Keratinocyte (primary cell): Measurements from ENCODE around the gene MBLAC1. TPM values are rescaled to one million over a fixed set of nuclear protein-coding genes. Genes with fewer than 3 reads are reported as not detected.

Experiments used
- DNase-seq: peaks from one replicate; pipeline ENCODE4 v3.0.0-alpha.2; 2011; ENCODE audit warnings: low read depth, missing footprints, low spot score
- FAIRE-seq: peaks from 2 replicates; lab custom pipeline; 2011; peaks lifted over from hg19 to GRCh38; lab: Jason Lieb, UNC
- H2AFZ ChIP-seq: 2 replicates; pipeline ENCODE4 v1.6.0; 2012; ENCODE audit warnings: low read length, control low read depth, inconsistent platforms; ENCODE audit not compliant: control insufficient read depth
- H3K27ac ChIP-seq: 2 replicates; pipeline ENCODE4 v1.5.1; 2011; ENCODE audit warnings: low read length; ENCODE audit not compliant: control insufficient read depth, insufficient read depth
- H3K27me3 ChIP-seq: 3 replicates; pipeline ENCODE4 v1.6.0; 2011; ENCODE audit warnings: low read length; ENCODE audit not compliant: control insufficient read depth, insufficient read depth; ENCODE audit errors: extremely low read depth
- H3K36me3 ChIP-seq, 2 experiments: 2 replicates in 1 of 2; 3 replicates in 1 of 2; pipeline ENCODE4 v1.5.1; 2011; ENCODE audit warnings: low read length in 2 of 2, mild to moderate bottlenecking in 1 of 2; ENCODE audit not compliant: control insufficient read depth in 2 of 2, insufficient read depth in 2 of 2; ENCODE audit errors: extremely low read depth in 1 of 2
- H3K4me1 ChIP-seq: 3 replicates; pipeline ENCODE4 v1.5.1; 2011; ENCODE audit warnings: low read length; ENCODE audit not compliant: control insufficient read depth, insufficient read depth; ENCODE audit errors: extremely low read depth
- H3K4me2 ChIP-seq: 3 replicates; pipeline ENCODE4 v1.6.0; 2011; ENCODE audit warnings: low read depth, low read length; ENCODE audit not compliant: control insufficient read depth, insufficient read depth; ENCODE audit errors: extremely low read depth
- H3K4me3 ChIP-seq, 3 experiments: fragments of 200-600 bp in 1 of 3; sonication (generic) in 1 of 3; 2 replicates in 2 of 3; 3 replicates in 1 of 3; pipeline ENCODE4 v1.5.1; 2011 to 2016; ENCODE audit warnings: low read length in 3 of 3, mild to moderate bottlenecking in 3 of 3, control low read depth in 2 of 3, inconsistent platforms in 1 of 3, low read depth in 1 of 3, mixed read lengths in 1 of 3, mixed run types in 1 of 3, moderate library complexity in 1 of 3; ENCODE audit not compliant: control insufficient read depth in 2 of 3, insufficient read depth in 2 of 3; ENCODE audit errors: extremely low read depth in 1 of 3
- H3K79me2 ChIP-seq: 2 replicates; pipeline ENCODE4 v1.6.0; 2012; ENCODE audit warnings: low read length; ENCODE audit not compliant: control insufficient read depth, insufficient read depth
- H3K9ac ChIP-seq: 3 replicates; pipeline ENCODE4 v1.6.0; 2011; ENCODE audit warnings: low read length; ENCODE audit not compliant: control insufficient read depth, insufficient read depth; ENCODE audit errors: extremely low read depth
- H3K9me1 ChIP-seq: 3 replicates; pipeline ENCODE4 v1.6.0; 2011; ENCODE audit warnings: low read length; ENCODE audit not compliant: control insufficient read depth, insufficient read depth; ENCODE audit errors: extremely low read depth
- H3K9me3 ChIP-seq: 2 replicates; pipeline ENCODE4 v1.5.1; 2012; ENCODE audit warnings: low read depth, low read length; ENCODE audit not compliant: control insufficient read depth
- H4K20me1 ChIP-seq: 3 replicates; pipeline ENCODE4 v1.6.0; 2011; ENCODE audit warnings: low read length; ENCODE audit not compliant: control insufficient read depth, insufficient read depth; ENCODE audit errors: extremely low read depth
- EZH2 ChIP-seq: IDR thresholded peaks from one replicate; pipeline ENCODE4 v1.6.1; 2012; ENCODE audit warnings: inconsistent platforms, mild to moderate bottlenecking, low read length, moderate library complexity
- dilution Hi-C: fragments of 300-500 bp; cut with MboI; formaldehyde crosslinking; loops from one replicate; pipeline ENCODE4 v1.7.0; 2020; ENCODE audit warnings: low sequenced_read_pairs; ENCODE audit not compliant: extremely low pct_ligation_motif_present
- polyA plus RNA-seq, 5 experiments: library from polyadenylated mRNA; depleted of rRNA in 3 of 5; stranded (reverse) in 3 of 5; stranded (forward) in 1 of 5; unstranded in 1 of 5; fragments of >200 nt; gene quantifications; 1 replicate in 1 of 5; 2 replicates in 3 of 5; 3 replicates in 1 of 5; pipeline versions ENCODE4 v1.2.1 to v1.2.3, GENCODE V29; 2011 to 2012; ENCODE audit warnings: missing spikeins in 2 of 5, low read depth in 1 of 5, low replicate concordance in 1 of 5
- TF ChIP-seq, protein P1 (sequence below), 3 experiments: IDR thresholded peaks in 1 of 3; conservative IDR thresholded peaks in 1 of 3; optimal IDR thresholded peaks in 1 of 3; 2 replicates in 2 of 3; 3 replicates in 1 of 3; pipeline versions ENCODE3 to v1.5.1; 2011; ENCODE audit warnings: low read length in 3 of 3, mild to moderate bottlenecking in 3 of 3, moderate library complexity in 2 of 3, control low read depth in 1 of 3, inconsistent platforms in 1 of 3; ENCODE audit not compliant: insufficient read depth in 2 of 3; ENCODE audit errors: extremely low read depth in 1 of 3

Gene MBLAC1
- polyA plus RNA-seq, 1 donor (not counting 4 experiments of a cell fraction or from before 2014, with no cell fraction given): 0.21 TPM

DNA sequence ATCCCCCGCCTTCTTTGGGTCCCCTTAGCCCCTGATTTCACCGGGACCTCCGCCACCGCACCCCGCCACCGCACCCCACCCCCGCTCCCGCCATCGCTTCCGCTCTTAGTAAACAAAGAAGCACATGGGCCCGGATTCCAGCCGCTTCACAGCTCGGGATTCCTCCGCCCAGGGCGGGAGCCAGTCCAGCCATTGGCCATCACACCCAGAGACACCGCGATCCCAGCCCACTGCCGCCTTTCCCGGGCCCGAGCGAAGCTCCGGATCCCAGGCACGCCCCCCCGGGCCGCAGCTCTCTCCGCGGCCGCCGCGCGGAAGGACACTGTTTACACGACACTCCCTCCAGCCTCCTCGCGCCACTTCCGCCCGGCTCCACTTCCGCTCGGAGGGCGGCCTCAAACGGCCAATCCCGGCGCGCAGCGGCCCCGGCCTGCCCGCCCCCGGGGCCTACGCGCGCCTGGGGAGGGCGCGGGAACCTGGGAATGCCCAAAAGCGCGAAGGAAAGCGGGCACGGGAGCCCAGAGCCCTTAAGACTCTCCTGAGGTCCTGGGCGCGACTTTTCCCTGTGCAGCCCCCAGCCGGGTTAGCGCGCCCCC is 26.2 kb upstream of the MBLAC1 start:
- no peak for FAIRE-seq
- Histone ChIP-seq H3K79me2 (peaks cover 36% of the 10 kb centered on the region), H3K4me2 (peak overlapping the region; percentile 74), H2AFZ (peak overlapping the region; percentile 32), H3K4me1 (peaks cover 10% of the 10 kb centered on the region), H3K9me3 (no peaks in the 10 kb centered on the region), H3K9ac (peak overlapping the region; percentile 90), H3K36me3 (peaks cover 32 to 47% of the 10 kb centered on the region in 2 experiments), H4K20me1 (peaks cover 6% of the 10 kb centered on the region), H3K27me3 (no peaks in the 10 kb centered on the region), H3K9me1 (no peaks in the 10 kb centered on the region), H3K4me3 (peak overlapping the region; percentile 70 to 78 (median 75)), H3K27ac (peak overlapping the region; percentile 87)
- TF ChIP-seq, protein P1, sequence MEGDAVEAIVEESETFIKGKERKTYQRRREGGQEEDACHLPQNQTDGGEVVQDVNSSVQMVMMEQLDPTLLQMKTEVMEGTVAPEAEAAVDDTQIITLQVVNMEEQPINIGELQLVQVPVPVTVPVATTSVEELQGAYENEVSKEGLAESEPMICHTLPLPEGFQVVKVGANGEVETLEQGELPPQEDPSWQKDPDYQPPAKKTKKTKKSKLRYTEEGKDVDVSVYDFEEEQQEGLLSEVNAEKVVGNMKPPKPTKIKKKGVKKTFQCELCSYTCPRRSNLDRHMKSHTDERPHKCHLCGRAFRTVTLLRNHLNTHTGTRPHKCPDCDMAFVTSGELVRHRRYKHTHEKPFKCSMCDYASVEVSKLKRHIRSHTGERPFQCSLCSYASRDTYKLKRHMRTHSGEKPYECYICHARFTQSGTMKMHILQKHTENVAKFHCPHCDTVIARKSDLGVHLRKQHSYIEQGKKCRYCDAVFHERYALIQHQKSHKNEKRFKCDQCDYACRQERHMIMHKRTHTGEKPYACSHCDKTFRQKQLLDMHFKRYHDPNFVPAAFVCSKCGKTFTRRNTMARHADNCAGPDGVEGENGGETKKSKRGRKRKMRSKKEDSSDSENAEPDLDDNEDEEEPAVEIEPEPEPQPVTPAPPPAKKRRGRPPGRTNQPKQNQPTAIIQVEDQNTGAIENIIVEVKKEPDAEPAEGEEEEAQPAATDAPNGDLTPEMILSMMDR (optimal IDR thresholded peaks at IDR 0.05 in 1 of 3, IDR thresholded peaks at IDR 0.05 in 1 of 3, conservative IDR thresholded peaks at IDR 0.05 in 1 of 3; ENCODE audit: extremely low read depth in 1 of 3, insufficient read depth in 2 of 3, low read length in 3 of 3): no peak
- no peak for TF ChIP-seq EZH2
- no peak for DNase-seq
- dilution Hi-C loops: no loop called here

DNA sequence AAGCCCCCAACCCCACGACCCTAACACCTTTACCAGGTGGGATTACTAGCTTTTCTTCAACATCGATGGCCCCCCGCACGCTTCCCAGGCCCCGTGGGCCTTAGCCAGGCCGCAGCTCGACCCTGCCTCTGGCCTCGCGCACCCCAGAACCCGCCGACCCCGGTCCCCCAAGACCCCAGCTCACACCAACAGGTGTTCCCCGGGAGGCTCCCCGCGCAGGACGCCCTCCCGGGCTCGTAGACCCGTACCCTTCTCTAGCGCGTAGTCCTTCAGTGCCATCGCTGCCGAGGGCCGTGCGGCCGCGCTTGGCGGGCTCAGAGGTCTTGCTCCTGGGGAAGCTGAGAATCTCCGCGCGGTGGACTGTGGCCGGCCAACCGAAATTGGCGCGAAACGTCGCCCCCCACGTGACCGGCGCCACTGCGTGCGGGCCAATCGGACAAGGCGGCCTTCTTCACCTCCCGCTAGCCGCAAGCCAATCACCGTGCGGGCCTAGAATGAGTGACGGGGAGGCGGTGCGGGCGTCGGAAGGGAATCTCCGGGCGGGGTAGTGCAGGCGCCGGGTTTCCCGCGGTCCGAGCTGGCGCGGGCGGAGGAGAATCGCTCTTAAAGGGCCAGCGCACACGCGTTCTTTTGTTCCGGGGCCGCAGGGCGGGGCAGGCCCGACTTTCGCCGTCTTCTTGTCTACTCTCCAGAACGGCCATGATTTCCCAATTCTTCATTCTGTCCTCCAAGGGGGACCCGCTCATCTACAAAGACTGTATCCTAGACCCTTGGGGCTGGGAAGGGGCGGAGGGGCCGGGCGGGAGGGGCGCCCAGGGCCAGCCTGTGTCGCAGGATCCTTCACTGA is 25.5 kb upstream of the MBLAC1 start, which contains the start of the genes AP4M1 and MCM7:
AP4M1 (plus strand) TSS at position 628 of the 847 bp plus-strand sequence; CDS start at position 700, 72 bp downstream.
MCM7 (minus strand) TSS at position 382 of the 847 bp plus-strand sequence; CDS start at position 279, 103 bp downstream.
- Histone ChIP-seq H3K9me3 (no peaks in the 10 kb centered on the region), H3K27ac (peak within 1 kb of the TSS; percentile 87), H3K27me3 (no peaks in the 10 kb centered on the region), H3K36me3 (peaks cover 29 to 49% of the 10 kb centered on the region in 2 experiments), H3K4me3 (peak within 1 kb of the TSS; percentile 70 to 78 (median 75)), H3K79me2 (peaks cover 36% of the 10 kb centered on the region), H3K4me1 (peaks cover 10% of the 10 kb centered on the region), H3K9me1 (no peaks in the 10 kb centered on the region), H2AFZ (peak within 1 kb of the TSS; percentile 72), H3K9ac (peak within 1 kb of the TSS; percentile 90), H4K20me1 (peaks cover 6% of the 10 kb centered on the region), H3K4me2 (peak within 1 kb of the TSS; percentile 76)
- TF ChIP-seq, protein P1 (optimal IDR thresholded peaks at IDR 0.05 in 1 of 3, IDR thresholded peaks at IDR 0.05 in 1 of 3, conservative IDR thresholded peaks at IDR 0.05 in 1 of 3; ENCODE audit: extremely low read depth in 1 of 3, insufficient read depth in 2 of 3, low read length in 3 of 3): no peak
- no peak for TF ChIP-seq EZH2
- dilution Hi-C loops: no loop called here
- no peak for FAIRE-seq
- DNase-seq: peak; percentile 88
